ENCODE measurements around the gene ZGPAT.

The ZGPAT gene

DNA sequence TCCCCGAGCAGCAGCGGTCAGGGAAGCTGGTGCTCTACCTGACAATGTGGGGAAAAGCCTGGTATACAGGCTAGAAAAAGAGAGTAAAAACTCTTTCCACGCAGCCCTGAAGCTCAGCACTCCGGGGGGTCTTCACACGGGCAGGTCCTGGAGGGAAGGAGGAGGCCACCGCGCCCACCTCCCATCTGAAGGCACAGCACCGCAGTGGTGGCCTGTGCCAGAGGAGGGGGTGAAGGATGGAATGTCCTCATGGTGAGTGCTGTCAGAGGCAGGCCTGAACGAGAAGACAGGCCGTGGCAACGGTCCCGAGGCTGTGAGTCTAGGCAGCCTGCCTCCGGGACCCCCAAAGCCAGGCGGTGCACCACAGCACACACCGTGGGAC lies 37.6 kb downstream of the ZGPAT start:
- no peak for DNase-seq (ENCODE audit: low read depth)

DNA sequence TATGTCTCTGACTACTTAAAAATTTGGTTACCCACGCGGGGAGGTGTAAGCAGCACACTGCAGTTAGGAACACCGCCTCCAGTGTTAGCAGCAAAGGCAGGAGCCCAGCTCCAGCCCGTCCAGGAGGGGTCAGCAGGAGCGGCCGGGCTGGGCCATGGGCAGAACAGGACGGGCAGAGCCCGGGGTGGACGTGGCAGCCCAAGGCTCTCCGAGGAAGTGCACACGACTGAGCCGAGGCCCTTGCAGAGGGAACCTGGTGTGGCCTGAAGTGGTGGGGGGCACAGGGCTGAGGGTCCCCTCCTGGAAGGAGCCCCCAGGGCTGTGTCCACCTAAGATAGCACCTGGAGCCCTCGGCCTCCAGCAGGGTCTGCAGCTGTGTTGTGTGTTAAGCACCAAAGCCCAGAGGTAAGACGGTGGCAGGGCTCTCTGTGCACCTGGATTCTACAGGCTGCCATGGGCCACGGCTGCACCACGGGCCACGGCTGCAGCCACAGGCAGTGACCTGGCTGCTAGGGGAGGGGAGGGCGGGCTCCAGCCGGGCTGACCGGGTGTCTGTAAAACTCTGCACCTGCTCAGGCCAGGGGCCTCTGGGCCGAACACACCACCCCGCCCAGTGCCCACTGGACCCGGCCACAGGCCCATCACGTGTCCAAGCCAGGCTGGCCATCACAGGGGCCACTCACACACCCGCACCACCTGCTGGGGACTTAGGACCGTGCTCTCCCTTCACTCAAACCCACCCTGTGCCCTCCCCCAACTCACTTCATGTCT lies 38.3 kb downstream of the ZGPAT start:
- no peak for DNase-seq (ENCODE audit: low read depth)

DNA sequence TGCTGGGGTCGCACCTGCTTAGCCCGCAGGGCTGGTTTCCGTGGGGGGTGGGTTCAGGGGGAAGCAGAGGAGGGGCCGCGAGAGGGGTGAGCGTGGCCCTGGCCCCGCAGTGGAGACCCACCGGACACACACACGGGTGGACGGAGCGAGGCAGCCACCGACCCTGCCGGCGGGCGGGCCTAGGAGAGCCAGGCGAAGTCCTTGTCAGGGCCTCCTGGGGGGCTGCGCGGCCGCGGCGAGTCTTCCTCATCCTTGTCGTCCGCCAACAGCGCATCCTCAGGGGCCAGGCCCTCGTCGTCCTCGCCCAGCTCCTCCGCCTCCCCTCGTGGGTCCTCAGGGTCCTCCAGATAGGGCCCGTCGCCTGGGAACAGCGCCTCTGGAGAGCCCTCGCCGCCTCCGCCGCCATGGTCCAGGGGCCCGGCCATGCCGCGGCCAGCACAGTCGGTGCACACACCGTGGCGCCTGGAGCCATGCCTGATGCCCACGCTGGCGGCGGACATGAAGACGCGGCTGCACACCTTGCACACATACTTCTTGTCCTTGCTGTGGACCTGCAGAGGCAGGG lies 39.0 kb downstream of the ZGPAT start:
- DNase-seq (ENCODE audit: low read depth), result no peak

DNA sequence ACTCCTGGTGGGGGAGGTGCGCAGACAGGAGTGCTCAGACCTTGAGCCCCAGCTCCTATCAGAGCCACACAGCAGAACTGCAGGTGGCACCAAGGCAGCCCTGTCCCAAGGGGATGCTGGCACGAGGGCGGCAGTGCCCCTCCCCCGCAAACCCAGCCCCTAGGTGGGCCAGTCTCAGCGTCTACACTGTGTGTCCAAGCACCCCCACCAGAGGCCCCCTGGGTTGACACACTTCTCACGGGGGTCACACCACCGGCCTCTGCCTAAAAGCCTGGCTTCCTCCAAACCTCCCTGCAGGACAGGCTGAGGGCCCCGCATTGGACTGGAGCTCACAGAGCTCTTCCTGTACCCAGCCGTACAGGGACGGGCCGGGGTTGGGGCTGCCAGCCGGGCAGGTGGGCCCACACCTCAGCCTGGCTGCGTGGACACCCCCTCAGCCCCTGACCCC lies 39.8 kb downstream of the ZGPAT start:
- DNase-seq (ENCODE audit: low read depth), result no peak

DNA sequence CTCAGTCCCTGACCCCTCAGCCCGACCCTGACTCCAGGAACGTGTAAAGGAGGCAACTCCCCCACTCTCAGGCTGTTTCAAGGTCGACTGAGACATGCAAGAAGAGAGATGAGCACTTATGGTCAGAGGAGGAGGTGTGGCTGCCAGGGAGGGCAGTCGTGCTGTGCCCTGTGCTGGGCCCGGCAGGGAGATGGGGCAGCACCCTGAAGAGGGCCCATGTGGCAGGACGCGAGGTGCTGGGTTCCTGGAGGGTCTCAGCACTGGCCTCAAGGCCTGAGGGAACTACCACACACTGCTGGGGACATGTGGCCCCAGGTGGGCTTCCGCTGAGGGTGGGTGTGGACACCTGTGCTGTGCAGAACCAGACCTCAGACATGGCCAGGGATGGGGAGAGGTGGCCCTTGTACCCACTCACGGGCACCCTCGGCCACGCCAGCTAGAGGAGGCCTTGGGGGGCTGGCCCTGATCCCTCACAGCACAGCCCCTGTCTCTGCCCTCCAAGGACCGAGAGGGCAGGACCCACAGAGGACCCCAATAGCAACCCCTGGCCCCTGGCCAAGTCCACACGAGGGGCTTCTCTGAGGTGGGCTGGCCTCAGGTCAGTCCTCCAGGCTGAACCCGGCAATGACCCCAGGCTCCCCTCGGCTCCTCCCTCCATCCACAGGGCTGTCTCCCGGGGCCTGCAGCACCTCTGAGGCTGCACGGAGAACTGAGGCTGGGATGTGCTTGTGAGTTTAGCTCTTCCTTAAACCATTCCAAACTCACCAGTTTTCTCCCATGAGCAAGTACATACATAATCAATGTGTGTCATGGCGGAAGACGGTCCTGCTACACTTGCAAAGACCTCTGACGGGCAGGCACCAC lies 40.5 kb downstream of the ZGPAT start:
- DNase-seq (ENCODE audit: low read depth), result no peak

DNA sequence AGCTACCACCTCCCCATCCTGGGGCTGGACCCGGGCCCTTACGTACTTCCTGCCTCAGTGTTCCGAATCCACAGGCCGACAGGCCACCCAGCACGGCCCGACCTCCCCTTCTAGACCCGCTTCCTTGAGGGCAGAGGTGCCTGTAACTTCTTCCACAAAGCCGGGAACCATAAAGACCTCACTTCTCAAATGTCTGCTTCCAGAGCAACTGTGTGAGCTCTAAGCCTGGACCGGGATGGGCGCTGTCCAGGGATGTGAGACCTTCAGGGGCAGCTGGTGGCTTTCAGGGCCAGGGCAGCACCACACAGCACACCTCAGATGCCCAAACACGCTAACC lies 41.1 kb downstream of the ZGPAT start:
- no peak for DNase-seq (ENCODE audit: low read depth)

DNA sequence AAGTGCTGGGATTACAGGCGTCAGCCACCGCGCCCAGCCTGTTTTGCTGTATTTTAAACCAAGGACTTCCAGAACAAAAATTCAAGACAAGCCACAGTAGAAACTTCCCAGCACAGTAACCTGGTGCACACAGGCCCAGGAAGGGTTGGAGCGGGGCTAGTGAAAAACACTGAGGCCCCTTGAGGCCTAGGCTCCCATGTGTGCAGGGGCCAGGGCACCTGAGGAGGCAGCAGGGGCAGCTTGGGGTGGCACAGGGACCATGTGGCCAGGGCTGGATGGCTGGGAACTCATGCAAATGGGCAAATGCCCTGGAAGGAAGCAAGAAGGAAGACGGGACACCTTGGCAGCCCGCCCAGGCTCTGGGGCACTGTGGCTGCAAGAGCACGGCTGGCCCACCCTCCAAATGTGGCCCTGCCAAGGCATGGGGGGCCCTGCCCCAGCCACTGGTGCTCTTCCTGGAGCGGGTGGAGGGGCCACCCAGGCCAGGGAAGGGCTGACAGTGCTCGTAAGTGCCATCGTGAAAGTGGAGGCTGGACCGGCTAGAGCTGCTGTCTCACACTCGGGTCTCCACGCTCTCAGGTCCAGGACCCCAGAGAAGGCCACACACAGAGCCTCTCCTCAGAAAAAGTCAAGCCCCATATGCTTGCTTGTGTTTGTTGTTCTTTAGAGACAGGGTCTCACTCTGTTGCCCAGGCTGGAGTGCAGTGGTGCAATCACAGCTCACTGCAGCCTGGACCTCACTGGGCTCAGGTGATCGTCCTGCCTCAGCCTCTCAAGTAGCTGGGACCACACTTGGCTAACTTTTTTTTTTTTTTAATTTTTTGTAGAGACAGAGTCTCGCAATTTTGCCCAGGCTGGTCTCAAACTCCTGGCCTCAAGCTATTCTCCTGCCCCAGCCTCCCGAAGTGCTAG lies 42.0 kb downstream of the ZGPAT start:
- DNase-seq (ENCODE audit: low read depth), result no peak

DNA sequence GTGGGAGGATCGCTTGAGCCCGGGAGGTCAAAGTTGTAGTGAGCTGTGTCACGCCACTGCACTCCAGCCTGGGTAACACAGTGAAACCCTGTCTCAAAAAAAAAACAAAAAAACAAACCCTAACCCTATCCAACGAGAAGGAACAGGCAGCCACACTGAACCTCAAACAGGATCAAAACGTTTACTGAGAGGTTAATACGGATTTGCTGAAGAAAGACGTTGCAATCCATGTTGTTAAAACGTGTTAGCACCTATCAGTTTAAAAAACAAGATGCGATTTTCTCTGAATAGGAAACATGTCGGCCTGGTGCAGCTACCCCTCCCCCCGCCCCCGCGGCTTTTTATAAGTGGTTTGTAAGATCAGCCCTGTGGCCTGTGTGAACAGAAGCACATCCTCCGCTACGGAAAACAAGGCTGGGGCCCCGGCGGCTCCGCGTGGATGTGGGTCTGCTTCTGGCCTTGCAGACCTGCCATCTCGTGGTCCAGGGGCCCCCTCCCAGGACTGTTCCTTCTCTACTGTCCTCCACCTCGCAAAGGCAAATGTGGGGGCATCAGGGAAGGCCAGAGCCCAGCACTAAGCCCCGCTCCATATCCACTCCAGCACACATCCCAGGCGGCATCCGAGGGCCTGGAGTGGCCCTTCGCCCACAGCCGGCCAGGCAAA lies 43.1 kb downstream of the ZGPAT start:
- no peak for DNase-seq (ENCODE audit: low read depth)

DNA sequence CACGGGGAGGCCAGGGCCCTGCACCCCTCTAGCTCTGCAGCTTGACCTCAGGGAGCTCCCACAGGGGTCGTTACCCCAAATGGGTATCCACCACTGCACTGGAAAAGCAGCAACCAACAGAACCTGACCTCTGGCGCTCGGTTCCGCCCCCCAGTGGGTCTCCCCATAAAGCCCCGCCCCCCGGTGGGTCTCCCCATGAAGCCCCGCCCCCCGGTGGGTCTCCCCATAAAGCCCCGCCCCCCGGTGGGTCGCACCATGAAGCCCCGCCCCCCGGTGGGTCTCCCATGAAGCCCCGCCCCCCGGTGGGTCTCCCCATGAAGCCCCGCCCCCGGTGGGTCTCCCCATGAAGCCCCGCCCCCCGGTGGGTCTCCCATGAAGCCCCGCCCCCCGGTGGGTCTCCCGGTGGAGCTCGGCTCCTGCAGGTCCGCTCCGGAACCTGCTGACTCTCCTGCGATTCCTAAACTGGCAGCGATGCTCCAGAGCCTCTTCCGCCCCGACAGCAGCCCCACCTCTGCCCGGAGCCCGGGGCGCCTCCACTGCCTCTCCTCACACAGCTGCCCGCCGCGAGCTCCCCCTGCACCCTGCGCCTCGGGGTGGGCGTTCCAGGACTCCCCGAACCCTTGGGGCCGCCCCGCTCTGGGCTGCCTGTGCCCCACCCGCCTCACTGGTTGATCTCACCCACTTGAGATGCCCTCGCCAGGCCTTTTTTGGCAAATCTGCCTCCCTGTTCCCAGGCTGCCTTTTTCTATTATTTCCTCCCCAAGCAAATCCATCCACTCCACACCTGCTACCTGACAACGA lies 43.8 kb downstream of the ZGPAT start:
- no peak for DNase-seq (ENCODE audit: low read depth)

DNA sequence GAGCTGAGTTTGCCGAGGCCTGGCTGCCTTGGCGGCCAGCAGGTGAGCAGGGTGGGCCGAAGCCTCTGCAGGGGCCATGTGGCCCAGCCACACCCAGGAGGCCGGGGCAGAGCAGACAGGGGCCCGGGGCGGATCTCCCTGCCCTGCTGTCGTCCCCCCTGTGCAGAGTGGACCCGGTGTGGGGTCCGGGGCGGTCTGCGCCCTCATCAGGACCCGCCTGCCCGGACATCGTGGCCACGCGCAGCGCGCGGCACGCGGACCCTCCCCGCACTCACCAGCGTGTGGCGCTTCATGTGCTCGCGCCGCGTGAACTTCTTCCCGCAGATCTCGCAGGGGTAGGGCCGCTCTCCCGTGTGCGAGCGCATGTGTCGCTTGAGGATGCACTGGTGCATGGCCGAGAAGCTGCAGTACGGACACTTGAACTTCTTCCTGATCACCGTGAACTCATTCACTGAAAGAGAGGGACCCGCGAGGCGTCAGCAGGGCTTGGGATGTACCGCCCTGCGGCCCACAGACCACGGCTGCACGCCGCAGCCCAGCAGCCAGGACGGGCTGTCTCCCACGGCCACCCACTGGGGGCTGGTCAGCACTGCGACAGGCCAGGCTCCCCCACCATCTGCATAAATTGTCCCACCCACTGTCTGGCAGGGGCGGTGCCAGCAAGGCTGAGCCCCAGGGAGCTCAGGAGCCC lies 44.7 kb downstream of the ZGPAT start:
- no peak for DNase-seq (ENCODE audit: low read depth)

DNA sequence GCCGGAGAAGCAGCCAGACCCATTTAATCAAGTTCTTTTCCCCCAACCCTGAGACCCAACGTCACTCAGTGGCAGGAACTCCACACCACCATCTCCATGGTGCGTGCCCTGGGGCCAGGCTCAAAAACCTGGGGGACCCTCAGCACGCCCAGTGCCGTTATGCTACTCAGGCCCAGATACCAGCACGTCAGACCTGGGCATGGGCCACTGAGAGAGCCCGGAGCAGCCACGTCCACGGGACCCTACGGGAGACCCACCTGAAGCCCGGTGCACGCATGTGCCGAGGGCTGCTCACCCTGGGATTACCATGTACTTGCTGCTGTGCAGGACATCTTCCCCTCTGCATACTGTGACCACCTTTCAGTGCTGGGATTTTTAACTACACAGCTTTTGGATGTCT lies 45.5 kb downstream of the ZGPAT start:
- no peak for DNase-seq (ENCODE audit: low read depth)

DNA sequence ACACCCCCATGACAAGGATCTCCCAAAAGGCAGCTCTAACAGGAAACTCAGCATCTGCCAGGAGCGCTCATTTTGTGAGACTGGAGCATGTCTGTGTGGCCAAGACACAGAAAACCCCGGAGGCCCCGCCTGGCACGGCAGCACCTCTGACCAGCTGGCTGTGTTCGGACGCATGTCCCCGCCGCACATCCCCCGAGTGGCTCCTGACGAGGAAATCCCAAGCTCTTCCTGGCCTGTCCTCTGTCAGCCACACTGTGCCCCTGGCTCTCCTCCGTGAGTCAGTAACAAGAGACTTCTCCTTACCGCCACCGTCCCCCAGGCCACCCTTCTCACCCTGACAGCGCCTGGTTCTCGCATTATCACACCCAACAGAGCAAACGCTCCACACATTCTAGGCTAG lies 46.2 kb downstream of the ZGPAT start:
- no peak for DNase-seq (ENCODE audit: low read depth)

DNA sequence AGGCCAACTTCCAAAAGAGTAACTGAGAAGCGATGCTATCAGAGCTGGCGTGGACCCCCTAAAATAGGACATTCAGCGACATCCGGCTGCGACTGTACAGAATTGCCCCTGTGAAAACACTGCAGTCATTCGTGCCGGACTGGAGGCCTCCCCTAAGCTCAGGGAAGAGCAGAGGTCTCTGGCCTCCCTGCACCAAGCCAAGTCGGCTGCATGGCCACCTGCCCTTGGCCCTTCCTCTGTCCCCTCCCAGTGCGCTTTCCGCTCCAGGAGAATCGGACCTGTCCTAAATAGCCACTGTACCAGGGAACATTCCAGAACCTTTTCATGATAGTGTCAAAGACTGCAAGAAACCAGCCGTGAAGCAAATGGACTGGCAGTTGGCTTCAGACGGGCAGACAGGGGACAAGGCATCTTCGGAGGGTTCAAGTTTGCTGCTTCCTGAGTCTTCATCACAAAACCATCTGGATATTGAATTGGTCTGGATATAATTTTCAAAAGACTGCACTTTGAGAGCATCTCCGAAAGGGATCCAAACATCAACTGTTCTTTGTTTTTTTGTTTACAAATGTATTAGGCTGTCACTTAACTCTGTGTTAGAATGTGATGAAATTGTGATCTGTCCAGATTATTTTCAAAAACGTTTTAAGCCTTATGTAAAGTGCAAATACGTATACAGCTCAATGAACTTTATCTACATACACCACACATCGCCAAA lies 48.3 kb downstream of the ZGPAT start:
- DNase-seq (ENCODE audit: low read depth), result no peak

DNA sequence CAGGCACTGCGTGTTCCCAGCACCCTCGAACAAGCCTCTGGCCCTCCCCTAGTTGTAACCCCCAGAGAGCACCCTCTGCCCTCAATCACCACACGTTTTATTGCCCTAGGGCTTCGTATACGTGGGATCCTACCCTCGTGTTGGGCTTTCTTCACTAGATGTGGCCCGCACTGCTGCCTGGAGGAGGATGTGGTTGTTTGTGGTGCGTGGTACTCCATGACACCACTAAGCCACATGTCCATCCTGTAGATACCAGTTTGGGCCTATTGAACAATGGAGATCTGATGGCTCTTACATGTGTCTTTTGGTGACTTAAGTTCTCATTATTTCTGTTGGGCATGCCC lies 48.8 kb downstream of the ZGPAT start:
- no peak for DNase-seq (ENCODE audit: low read depth)

DNA sequence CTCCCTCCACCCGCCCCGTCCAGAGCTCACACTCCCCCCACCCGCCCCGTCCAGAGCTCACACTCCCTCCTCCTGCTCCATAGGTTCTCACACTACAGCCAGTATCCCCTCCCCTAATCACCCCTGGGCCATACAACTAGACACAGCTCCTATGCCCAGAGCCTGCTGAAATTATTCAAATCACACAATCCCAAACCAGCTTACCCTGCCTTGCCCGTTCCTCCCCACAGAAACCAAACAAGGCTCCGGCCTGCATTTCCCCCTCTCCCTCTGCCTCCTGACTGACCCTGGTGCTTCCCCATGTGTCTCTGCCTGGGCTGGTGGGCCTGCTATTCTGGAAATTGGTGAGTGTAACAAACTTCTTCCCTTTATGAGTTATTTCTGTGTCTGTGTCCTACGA lies 50.3 kb downstream of the ZGPAT start:
- DNase-seq (ENCODE audit: low read depth), result no peak

DNA sequence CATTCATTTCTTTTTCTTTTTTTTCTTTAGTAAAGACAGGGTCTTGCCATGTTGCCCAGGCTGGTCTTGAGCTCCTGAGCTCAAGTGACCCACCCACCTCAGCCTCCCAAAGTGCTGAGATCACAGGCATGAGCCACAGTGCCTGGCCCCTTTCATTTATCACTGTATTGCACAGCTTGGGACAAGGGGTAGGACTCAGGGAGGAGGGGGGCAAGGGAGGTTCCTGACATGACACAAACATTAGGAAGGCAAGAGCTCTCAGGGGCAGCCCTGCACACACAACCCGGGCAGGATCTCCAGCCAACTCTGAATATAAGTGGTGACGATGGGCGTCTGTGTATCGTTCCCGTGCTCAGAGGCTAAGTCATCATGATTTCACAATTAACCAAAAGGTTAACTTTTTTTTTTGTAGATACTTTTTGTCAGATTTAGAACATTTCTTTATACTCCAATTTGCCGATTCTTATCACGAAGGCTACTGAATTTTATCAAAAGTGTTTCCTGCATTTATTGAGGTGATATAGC lies 51.6 kb downstream of the ZGPAT start:
- no peak for DNase-seq (ENCODE audit: low read depth)

DNA sequence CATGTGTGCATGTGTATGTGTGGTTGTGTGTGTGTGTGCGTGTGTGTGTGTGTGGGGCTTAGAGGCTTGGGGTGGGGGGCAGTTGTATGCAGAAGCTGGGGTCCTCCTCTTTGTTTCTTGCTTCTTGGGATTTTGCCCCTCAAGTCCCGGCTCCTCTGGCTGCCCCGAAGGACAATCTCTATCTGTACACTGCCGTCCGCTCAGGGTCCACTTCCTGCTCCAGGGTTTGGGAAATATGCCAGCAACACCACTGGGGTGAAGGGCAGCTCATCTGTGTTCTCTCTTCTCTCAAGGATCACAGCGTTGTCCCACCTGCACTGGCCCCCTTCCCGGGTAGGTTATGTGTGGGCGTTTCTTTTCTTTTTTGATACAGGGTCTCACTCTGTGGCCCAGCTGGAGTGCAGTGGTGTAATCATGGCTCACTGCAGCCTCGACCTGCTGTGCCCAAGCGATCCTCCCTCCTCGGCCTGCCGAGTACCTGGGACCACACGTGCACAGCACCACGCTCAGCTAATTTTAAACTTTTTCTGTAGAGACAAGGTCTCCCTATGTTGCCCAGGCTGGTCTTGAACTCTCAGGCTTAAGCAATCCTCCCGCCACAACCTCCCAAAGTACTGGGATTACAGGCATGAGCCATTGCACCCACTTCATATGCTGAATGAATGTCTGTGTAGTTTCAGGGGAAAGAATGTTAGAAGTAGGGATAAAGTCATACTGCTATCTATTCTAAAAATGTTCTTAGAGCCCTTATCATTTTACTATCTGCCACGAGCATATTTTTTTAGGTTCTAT lies 57.4 kb downstream of the ZGPAT start:
- no peak for DNase-seq (ENCODE audit: low read depth)

DNA sequence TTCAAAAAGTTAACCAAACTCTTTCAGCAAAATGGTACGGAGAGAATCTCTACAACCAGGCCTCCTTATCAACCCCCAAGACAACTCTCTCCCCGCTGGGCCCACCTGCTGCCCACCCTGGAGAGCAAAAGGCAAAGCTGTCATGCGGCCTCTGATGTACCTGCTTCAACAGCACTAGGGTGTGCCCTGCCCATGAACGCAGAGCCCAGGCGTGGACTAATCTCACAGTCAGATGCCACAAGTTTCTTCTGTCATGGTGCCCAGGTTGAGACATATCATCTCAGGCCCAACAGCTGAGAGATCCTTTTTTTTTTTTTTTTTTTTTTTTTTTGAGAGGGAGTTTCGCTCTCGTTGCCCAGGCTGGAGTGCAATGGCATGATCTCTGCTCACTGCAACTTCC lies 58.1 kb downstream of the ZGPAT start:
- DNase-seq (ENCODE audit: low read depth), result no peak

Data from stimulated activated CD8-positive, alpha-beta memory T cell treated with anti-CD3 and anti-CD28 coated beads, Interleukin-15, amount 100 ng/mL, for 1 hour (primary cell).